Kidney epithelial cell (primary cell): ENCODE results near the gene HABP4. TPM values are rescaled to one million over a fixed set of nuclear protein-coding genes. Genes with fewer than 3 reads are reported as not detected.

ENCODE experiments used
- DNase-seq: peaks from one replicate; pipeline ENCODE4 v3.0.0-alpha.2; 2010; ENCODE audit warnings: low read depth
- H3K27me3 ChIP-seq: 2 replicates; pipeline ENCODE4 v1.6.0; 2011; ENCODE audit warnings: low read length; ENCODE audit not compliant: control insufficient read depth, insufficient read depth
- H3K36me3 ChIP-seq: 2 replicates; pipeline ENCODE4 v1.5.1; 2011; ENCODE audit warnings: low read length; ENCODE audit not compliant: control insufficient read depth, insufficient read depth
- H3K4me3 ChIP-seq: 2 replicates; pipeline ENCODE4 v1.5.1; 2011; ENCODE audit warnings: low read depth, mild to moderate bottlenecking, control low read depth, low read length
- CTCF ChIP-seq: IDR thresholded peaks from 2 replicates; pipeline ENCODE4 v1.5.1; 2011; ENCODE audit warnings: mild to moderate bottlenecking, moderate library complexity, low read length, control low read depth, inconsistent platforms; ENCODE audit not compliant: insufficient read depth, poor library complexity, severe bottlenecking
- total RNA-seq: library from RNA; depleted of rRNA; stranded (reverse); fragments of >200 nt; gene quantifications from 2 replicates; pipeline ENCODE4 v1.2.3, GENCODE V29; 2015

HABP4 gene
- total RNA-seq, 1 donor from 2014 or later = 26.7 TPM

GRCh38 chr9:96450613-96451528, 902 bp downstream of the HABP4 start:
- TF ChIP-seq CTCF = no peak
- H3K4me3 ChIP-seq = peak overlapping the region; percentile 94
- DNase-seq = no peak
- H3K36me3 ChIP-seq = no peaks in the 10 kb centered on the region
- no peaks in the 10 kb centered on the region for H3K27me3 ChIP-seq

- Histone ChIP-seq H3K36me3 (no peaks in the 10 kb centered on the region), H3K4me3 (no peak overlapping the region), H3K27me3 (no peaks in the 10 kb centered on the region)
- DNase-seq = no peak
- peak; percentile 64 for TF ChIP-seq CTCF
These were observed 3.7 kb downstream of the HABP4 start for GRCh38 chr9:96453625-96454024.

- no peak overlapping the region for H3K4me3 ChIP-seq
- no peak for TF ChIP-seq CTCF
- no peaks in the 10 kb centered on the region for H3K27me3 ChIP-seq
- H3K36me3 ChIP-seq = no peaks in the 10 kb centered on the region
- no peak for DNase-seq
These were observed 7.3 kb downstream of the HABP4 start for GRCh38 chr9:96457266-96457665.

- no peak for TF ChIP-seq CTCF
- H3K27me3 ChIP-seq = no peaks in the 10 kb centered on the region
- no peaks in the 10 kb centered on the region for H3K36me3 ChIP-seq
- no peak for DNase-seq
- no peak overlapping the region for H3K4me3 ChIP-seq
These were observed 8.3 kb downstream of the HABP4 start for GRCh38 chr9:96458226-96458625.

- Histone ChIP-seq H3K27me3 (no peaks in the 10 kb centered on the region), H3K36me3 (no peaks in the 10 kb centered on the region), H3K4me3 (no peak overlapping the region)
- TF ChIP-seq CTCF = no peak
- no peak for DNase-seq
These were observed 9.5 kb downstream of the HABP4 start for GRCh38 chr9:96459268-96460007.

- no peak for TF ChIP-seq CTCF
- Histone ChIP-seq H3K36me3 (no peaks in the 10 kb centered on the region), H3K27me3 (no peaks in the 10 kb centered on the region), H3K4me3 (no peak overlapping the region)
- DNase-seq = no peak
These were observed 10.5 kb downstream of the HABP4 start for GRCh38 chr9:96460470-96460869.
